Vagina (tissue), 2 donors: ENCODE results near the gene ACSL6.

Experiments
- POLR2A ChIP-seq, 2 donors: fragments of 450-650 bp; IDR thresholded peaks; one replicate each; pipeline ENCODE4 v1.6.1; 2017; ENCODE audit warnings: antibody characterized with exemption in 2 of 2, mild to moderate bottlenecking in 2 of 2, moderate library complexity in 2 of 2
- POLR2AphosphoS5 ChIP-seq, 2 donors: sonication (generic); formaldehyde crosslinking; IDR thresholded peaks; one replicate each; pipeline ENCODE4 v1.9.0; 2017; ENCODE audit warnings: antibody characterized with exemption in 2 of 2, mild to moderate bottlenecking in 2 of 2, low read depth in 1 of 2; ENCODE audit not compliant: insufficient read depth in 1 of 2

DNA sequence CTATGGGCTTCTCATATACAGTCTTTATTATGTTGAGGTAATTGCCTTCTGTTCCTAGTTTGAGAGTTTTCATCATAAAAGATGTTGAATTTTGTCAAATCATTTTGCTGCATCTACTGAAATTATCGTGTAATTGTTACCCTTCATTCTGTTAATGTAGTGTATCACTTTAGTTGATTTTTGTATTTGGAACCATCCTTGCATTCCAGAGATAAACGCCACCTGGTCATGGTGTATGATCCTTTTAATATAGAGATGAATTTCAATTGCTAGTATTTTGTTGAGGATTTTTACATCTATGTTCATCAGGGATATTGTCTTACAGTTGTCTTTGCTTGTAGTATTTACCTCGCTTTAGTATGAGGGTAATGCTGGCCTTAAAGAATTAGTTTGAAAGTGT, 85.3 kb downstream of the ACSL6 start:
- TF ChIP-seq POLR2A (IDR thresholded peaks at IDR 0.05) (no peak), POLR2AphosphoS5 (IDR thresholded peaks at IDR 0.05; ENCODE audit: insufficient read depth in 1 of 2, low read depth in 1 of 2) (no peak)
